IPS-20b (cell line): ENCODE results near the gene GSE1.
A peak's percentile ranks its signal among the peaks of the same experiment; 100 is the strongest.

Source experiments
- H3K27ac ChIP-seq: one replicate; pipeline ENCODE4 v1.5.1; 2013; ENCODE audit warnings: low read length
- H3K27me3 ChIP-seq: 2 replicates; pipeline ENCODE4 v1.6.1; 2013; ENCODE audit warnings: mild to moderate bottlenecking, low read length, inconsistent platforms; ENCODE audit not compliant: insufficient read depth
- H3K36me3 ChIP-seq: 2 replicates; pipeline ENCODE4 v1.6.1; 2013; ENCODE audit warnings: low read depth, mild to moderate bottlenecking, inconsistent platforms, low read length, moderate library complexity; ENCODE audit not compliant: insufficient read depth
- H3K4me1 ChIP-seq: 2 replicates; pipeline ENCODE4 v1.6.1; 2013; ENCODE audit warnings: mild to moderate bottlenecking, control low read depth, inconsistent platforms, low read length, moderate library complexity; ENCODE audit not compliant: insufficient read depth
- H3K4me3 ChIP-seq: 2 replicates; pipeline ENCODE4 v1.5.1; 2013; ENCODE audit warnings: mild to moderate bottlenecking, low read length, inconsistent platforms
- H3K9ac ChIP-seq: 2 replicates; pipeline ENCODE4 v1.6.1; 2013; ENCODE audit warnings: low read depth, mild to moderate bottlenecking, inconsistent platforms, low read length, moderate library complexity
- H3K9me3 ChIP-seq: 2 replicates; pipeline ENCODE4 v1.6.1; 2013; ENCODE audit warnings: mild to moderate bottlenecking, low read depth, low read length, inconsistent platforms; ENCODE audit not compliant: insufficient read depth

The GSE1 gene

GRCh38 chr16:85704011-85704410, 90.9 kb downstream of the GSE1 start:
- Histone ChIP-seq H3K36me3 (no peaks in the 10 kb centered on the region), H3K9ac (no peak overlapping the region), H3K4me3 (no peak overlapping the region), H3K9me3 (no peaks in the 10 kb centered on the region), H3K27me3 (no peaks in the 10 kb centered on the region), H3K4me1 (no peaks in the 10 kb centered on the region), H3K27ac (no peak overlapping the region)

- Histone ChIP-seq H3K9me3 (no peaks in the 10 kb centered on the region), H3K27ac (no peak overlapping the region), H3K27me3 (no peaks in the 10 kb centered on the region), H3K9ac (no peak overlapping the region), H3K4me3 (no peak overlapping the region), H3K36me3 (no peaks in the 10 kb centered on the region), H3K4me1 (no peaks in the 10 kb centered on the region)
These were observed 92.1 kb downstream of the GSE1 start for GRCh38 chr16:85704900-85705846.

GRCh38 chr16:85706449-85707034, 93.4 kb downstream of the GSE1 start:
- no peak overlapping the region for H3K9ac ChIP-seq
- H3K27me3 ChIP-seq: no peaks in the 10 kb centered on the region
- no peaks in the 10 kb centered on the region for H3K4me1 ChIP-seq
- H3K9me3 ChIP-seq: peaks cover under 1% of the 10 kb centered on the region; the same call in 1 of the 2 replicates
- H3K36me3 ChIP-seq: no peaks in the 10 kb centered on the region
- no peak overlapping the region for H3K4me3 ChIP-seq
- no peak overlapping the region for H3K27ac ChIP-seq

- Histone ChIP-seq H3K4me1 (no peaks in the 10 kb centered on the region), H3K27me3 (no peaks in the 10 kb centered on the region), H3K4me3 (no peak overlapping the region), H3K9ac (no peak overlapping the region), H3K36me3 (no peaks in the 10 kb centered on the region), H3K27ac (no peak overlapping the region), H3K9me3 (peaks cover 8% of the 10 kb centered on the region)
These were observed 94.5 kb downstream of the GSE1 start for GRCh38 chr16:85707528-85708095.

- no peak overlapping the region for H3K27ac ChIP-seq
- H3K9me3 ChIP-seq: peaks cover 8% of the 10 kb centered on the region
- H3K4me3 ChIP-seq: no peak overlapping the region
- no peaks in the 10 kb centered on the region for H3K27me3 ChIP-seq
- no peaks in the 10 kb centered on the region for H3K36me3 ChIP-seq
- H3K9ac ChIP-seq: no peak overlapping the region
- no peaks in the 10 kb centered on the region for H3K4me1 ChIP-seq
These were observed 95.2 kb downstream of the GSE1 start for GRCh38 chr16:85708338-85708737.

DNA sequence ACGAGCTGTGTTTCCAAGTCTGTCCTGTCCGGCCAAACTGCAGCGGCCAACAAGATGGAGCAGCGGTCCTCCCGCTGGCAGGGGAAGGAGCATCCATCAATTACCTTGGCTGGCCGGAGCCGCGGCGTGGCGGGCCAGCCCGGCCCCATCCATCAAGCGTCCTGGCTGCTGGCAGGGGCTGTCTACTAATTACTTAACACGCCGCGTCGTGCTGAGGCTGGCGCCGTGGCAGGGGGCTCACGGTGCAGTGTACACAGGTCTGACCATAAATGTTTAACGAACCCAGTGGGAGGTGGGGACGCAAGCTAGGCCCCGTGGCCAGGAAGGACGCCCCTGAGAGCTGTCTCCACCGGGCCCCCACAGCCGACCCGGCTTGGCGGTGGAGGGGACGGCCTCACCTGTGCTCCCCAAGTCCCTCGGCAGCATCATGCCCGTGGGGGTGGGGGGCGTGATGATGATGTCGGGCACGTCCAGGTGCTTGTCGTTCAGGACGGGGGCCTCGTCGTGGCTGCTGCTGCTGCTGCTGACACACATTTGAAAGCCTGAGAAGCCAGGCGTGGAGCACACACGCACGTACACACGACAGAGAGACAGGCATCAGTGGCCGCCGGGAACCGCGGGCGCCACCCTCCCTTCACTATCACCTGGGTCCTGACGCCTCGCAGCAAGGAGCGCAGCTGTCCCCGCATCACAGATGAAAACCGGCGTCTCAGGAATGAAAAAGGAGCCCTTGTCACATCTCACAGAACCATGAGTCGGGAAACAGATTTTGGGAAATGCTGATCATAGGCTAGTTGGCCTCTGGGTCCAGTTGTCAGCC, 96.9 kb downstream of the GSE1 start:
- no peaks in the 10 kb centered on the region for H3K4me1 ChIP-seq
- peaks cover under 1% of the 10 kb centered on the region; the same call in 1 of the 2 replicates for H3K27me3 ChIP-seq
- no peaks in the 10 kb centered on the region for H3K36me3 ChIP-seq
- H3K27ac ChIP-seq: no peak overlapping the region
- H3K9ac ChIP-seq: no peak overlapping the region
- peaks cover 8% of the 10 kb centered on the region for H3K9me3 ChIP-seq
- H3K4me3 ChIP-seq: no peak overlapping the region

DNA sequence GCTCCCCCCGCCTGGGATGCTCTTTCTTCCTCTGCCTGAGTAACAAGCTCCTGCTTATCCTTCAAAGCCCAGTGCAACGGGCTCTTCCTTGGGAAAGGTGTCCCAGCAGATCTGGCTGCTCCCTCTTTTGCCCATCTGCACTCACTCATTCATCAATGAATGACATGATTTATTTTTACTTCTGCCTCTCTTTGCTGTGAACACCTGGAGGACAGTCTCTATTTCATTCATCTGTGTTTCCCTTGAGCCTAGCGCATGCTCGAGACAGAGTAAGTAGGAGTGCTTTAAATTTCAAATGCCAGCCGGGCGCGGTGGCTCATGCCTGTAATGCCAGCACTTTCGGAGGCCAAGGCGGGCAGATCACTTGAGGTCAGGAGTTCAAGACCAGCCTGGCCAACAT, 97.6 kb downstream of the GSE1 start:
- no peak overlapping the region for H3K9ac ChIP-seq
- peaks cover 8% of the 10 kb centered on the region for H3K9me3 ChIP-seq
- no peaks in the 10 kb centered on the region for H3K36me3 ChIP-seq
- H3K4me1 ChIP-seq: peaks cover 6% of the 10 kb centered on the region; the same call in 1 of the 2 replicates
- peaks cover 8% of the 10 kb centered on the region for H3K27me3 ChIP-seq
- H3K27ac ChIP-seq: no peak overlapping the region
- H3K4me3 ChIP-seq: no peak overlapping the region

GRCh38 chr16:85711982-85712587, 99.0 kb downstream of the GSE1 start:
- no peak overlapping the region for H3K27ac ChIP-seq
- H3K9ac ChIP-seq: no peak overlapping the region
- peaks cover 21% of the 10 kb centered on the region for H3K27me3 ChIP-seq
- peaks cover 8% of the 10 kb centered on the region for H3K9me3 ChIP-seq
- H3K36me3 ChIP-seq: no peaks in the 10 kb centered on the region
- H3K4me1 ChIP-seq: peaks cover 10% of the 10 kb centered on the region; the same call in 1 of the 2 replicates
- no peak overlapping the region for H3K4me3 ChIP-seq

DNA sequence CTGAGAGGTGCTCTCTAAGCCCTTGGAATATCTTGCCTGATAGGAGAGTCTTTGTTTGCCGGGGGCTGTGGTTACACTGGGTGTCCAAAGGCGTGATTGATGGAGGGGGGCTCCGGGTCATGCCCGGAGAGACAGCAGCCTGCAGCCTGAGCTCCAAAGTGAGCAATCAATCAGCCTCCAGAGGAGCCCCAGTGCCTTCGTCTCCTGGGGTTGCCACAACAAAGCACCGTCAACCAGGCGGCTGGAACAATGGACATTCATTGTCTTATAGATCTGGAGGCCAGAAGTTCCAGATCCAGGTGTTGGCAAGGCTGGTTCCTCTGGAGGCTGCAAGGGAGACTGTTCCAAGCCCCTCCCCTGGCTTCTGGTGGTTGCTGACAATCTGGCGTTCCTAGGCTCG, 99.7 kb downstream of the GSE1 start:
- peaks cover 22% of the 10 kb centered on the region for H3K27me3 ChIP-seq
- peaks cover 8% of the 10 kb centered on the region for H3K9me3 ChIP-seq
- no peaks in the 10 kb centered on the region for H3K36me3 ChIP-seq
- peaks cover 10% of the 10 kb centered on the region; the same call in 1 of the 2 replicates for H3K4me1 ChIP-seq
- H3K4me3 ChIP-seq: no peak overlapping the region
- no peak overlapping the region for H3K9ac ChIP-seq
- H3K27ac ChIP-seq: no peak overlapping the region

DNA sequence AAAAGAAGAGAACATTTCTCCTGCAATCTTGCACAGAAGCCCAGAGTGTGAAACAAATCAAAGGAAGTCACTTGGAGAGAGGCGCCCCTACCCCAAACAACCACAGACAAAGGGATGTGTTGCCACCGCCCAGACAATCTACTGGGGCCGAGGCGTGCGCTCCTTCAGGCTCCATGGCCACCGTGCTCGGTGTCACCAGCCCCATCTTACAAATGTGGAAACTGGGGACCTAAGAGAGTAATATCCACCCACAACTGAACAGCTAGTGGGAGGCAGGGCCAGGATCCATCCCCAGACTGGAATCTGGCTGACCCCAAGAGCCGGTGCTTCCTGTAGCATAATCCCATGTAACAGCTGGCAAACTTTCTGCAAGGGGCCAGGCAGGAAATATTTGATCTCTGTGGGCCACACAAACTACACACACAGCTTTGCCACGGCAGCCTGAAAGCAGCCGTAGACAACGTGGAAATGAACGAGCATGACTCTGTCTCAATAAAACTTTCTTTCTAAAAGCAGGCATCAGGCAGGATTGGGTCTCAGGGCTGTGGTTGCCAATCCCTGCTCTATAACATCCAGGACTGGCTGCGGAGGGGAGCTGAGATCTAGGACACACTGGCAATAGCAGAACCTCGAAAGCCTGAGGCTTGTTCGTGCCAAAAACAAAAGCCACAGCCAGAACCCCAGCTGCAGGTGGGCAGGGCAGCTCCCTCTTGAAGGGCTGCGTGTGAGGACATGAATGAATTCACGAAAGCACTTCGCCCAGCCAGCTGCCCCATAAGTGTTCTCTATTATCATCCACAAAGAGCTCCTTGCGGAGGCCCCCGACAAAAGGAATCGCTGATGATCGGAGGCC, 102.3 kb downstream of the GSE1 start:
- H3K27ac ChIP-seq: no peak overlapping the region
- peaks cover 10% of the 10 kb centered on the region; the same call in 1 of the 2 replicates for H3K4me1 ChIP-seq
- peak overlapping the region; percentile 55; the same call in 1 of the 2 replicates for H3K4me3 ChIP-seq
- peaks cover 8% of the 10 kb centered on the region for H3K9me3 ChIP-seq
- no peaks in the 10 kb centered on the region for H3K36me3 ChIP-seq
- peaks cover 22% of the 10 kb centered on the region for H3K27me3 ChIP-seq
- H3K9ac ChIP-seq: peak overlapping the region; percentile 63; the same call in 1 of the 2 replicates
